Kidney (tissue), 13 donors: ENCODE results near the gene MTCL3.

Experiments used
- DNase-seq, 5 donors: peaks; one replicate each; pipeline ENCODE4 v3.0.0-alpha.2; 2013 to 2020
- FAIRE-seq: peaks from 2 replicates; lab custom pipeline; 2012; peaks lifted over from hg19 to GRCh38; lab: Jason Lieb, UNC
- H3K27ac ChIP-seq, 2 donors: one replicate each; pipeline ENCODE4 v1.7.0; 2013; ENCODE audit warnings: low read depth in 2 of 2, low read length in 2 of 2, inconsistent platforms in 1 of 2
- H3K27me3 ChIP-seq: one replicate; pipeline ENCODE4 v1.7.1; 2013; ENCODE audit warnings: low read length, inconsistent platforms; ENCODE audit not compliant: control insufficient read depth, insufficient read depth
- H3K36me3 ChIP-seq, 3 donors: one replicate each; pipeline versions ENCODE4 v1.7.0 to v1.7.1; 2013; ENCODE audit warnings: low read length in 3 of 3, control low read depth in 1 of 3, inconsistent platforms in 1 of 3; ENCODE audit not compliant: insufficient read depth in 3 of 3, control insufficient read depth in 2 of 3
- H3K4me1 ChIP-seq, 3 donors: one replicate each; pipeline versions ENCODE4 v1.7.0 to v1.7.1; 2013; ENCODE audit warnings: low read length in 3 of 3, inconsistent platforms in 1 of 3, low read depth in 1 of 3; ENCODE audit not compliant: control insufficient read depth in 2 of 3, insufficient read depth in 2 of 3
- H3K4me3 ChIP-seq, 3 donors: one replicate each; pipeline versions ENCODE4 v1.7.0 to v1.8.1; 2013; ENCODE audit warnings: low read length in 3 of 3, control low read depth in 1 of 3, inconsistent platforms in 1 of 3
- H3K9ac ChIP-seq, 3 donors: one replicate each; pipeline versions ENCODE4 v1.7.0 to v1.7.1; 2013; ENCODE audit warnings: low read length in 3 of 3, control low read depth in 1 of 3, inconsistent platforms in 1 of 3
- H3K9me3 ChIP-seq, 3 donors: one replicate each; pipeline versions ENCODE4 v1.7.0 to v1.7.1; 2013; ENCODE audit warnings: low read length in 3 of 3, control low read depth in 1 of 3, inconsistent platforms in 1 of 3; ENCODE audit not compliant: control insufficient read depth in 2 of 3, insufficient read depth in 1 of 3
- CTCF ChIP-seq: IDR thresholded peaks from 3 replicates; pipeline ENCODE4 v1.5.1; 2012; ENCODE audit warnings: mild to moderate bottlenecking, moderate library complexity, borderline replicate concordance; ENCODE audit not compliant: insufficient read depth; ENCODE audit errors: extremely low read depth
- intact Hi-C: fragments of 100-400 bp; cut with DNase I; formaldehyde crosslinking; loops from one replicate; pipeline ENCODE4 v1.11.1; 2022
- donor health status: control.
- donor health status: control.
- donor health status: control.
- donor health status: control.
- donor health status: control.
- donor health status: DM: yes; HTN: yes; CAD: no.
- donor health status: Normal renal cell carcinoma (clear cell type).

MTCL3 gene

GRCh38 chr6:127458222-127458621, 60.9 kb downstream of the MTCL3 start:
- Histone ChIP-seq H3K4me3 (no peak overlapping the region), H3K27me3 (no peaks in the 10 kb centered on the region), H3K9ac (no peak overlapping the region), H3K9me3 (no peaks in the 10 kb centered on the region), H3K27ac (no peak overlapping the region), H3K36me3 (no peaks in the 10 kb centered on the region), H3K4me1 (no peaks in the 10 kb centered on the region)
- no peak for FAIRE-seq
- intact Hi-C loops: no loop called here
- DNase-seq: peak in 1 of 5 donors; percentile 11
- no peak for TF ChIP-seq CTCF

GRCh38 chr6:127457456-127458064, 61.6 kb downstream of the MTCL3 start:
- peak in 1 of 5 donors; percentile 13 for DNase-seq
- Histone ChIP-seq H3K4me3 (no peak overlapping the region), H3K36me3 (no peaks in the 10 kb centered on the region), H3K9me3 (no peaks in the 10 kb centered on the region), H3K9ac (no peak overlapping the region), H3K4me1 (no peaks in the 10 kb centered on the region), H3K27ac (no peak overlapping the region), H3K27me3 (no peaks in the 10 kb centered on the region)
- intact Hi-C loops: no loop called here
- no peak for TF ChIP-seq CTCF
- FAIRE-seq: no peak

GRCh38 chr6:127456465-127456864, 62.7 kb downstream of the MTCL3 start:
- FAIRE-seq (no peak), DNase-seq (no peak)
- intact Hi-C loops: no loop called here
- H3K36me3 ChIP-seq: no peaks in the 10 kb centered on the region
- TF ChIP-seq CTCF: no peak
- no peaks in the 10 kb centered on the region for H3K9me3 ChIP-seq
- no peaks in the 10 kb centered on the region for H3K4me1 ChIP-seq
- no peaks in the 10 kb centered on the region for H3K27me3 ChIP-seq
- no peak overlapping the region for H3K9ac ChIP-seq
- no peak overlapping the region for H3K27ac ChIP-seq
- H3K4me3 ChIP-seq: no peak overlapping the region
